Fibroblast of skin of left biceps (primary cell): ENCODE data around the gene ZKSCAN5.
A peak's percentile ranks its signal among the peaks of the same experiment; 100 is the strongest.
"Not testable (repeated sequence)": the region's sequence is repeated elsewhere in the genome, so short reads cannot be mapped to it uniquely, and the experiment has no call there.

Experiments
- DNase-seq, 2 experiments: peaks; one replicate each; pipeline ENCODE4 v3.0.0-alpha.2; 2013; ENCODE audit warnings: low read depth in 2 of 2

The ZKSCAN5 gene

DNA sequence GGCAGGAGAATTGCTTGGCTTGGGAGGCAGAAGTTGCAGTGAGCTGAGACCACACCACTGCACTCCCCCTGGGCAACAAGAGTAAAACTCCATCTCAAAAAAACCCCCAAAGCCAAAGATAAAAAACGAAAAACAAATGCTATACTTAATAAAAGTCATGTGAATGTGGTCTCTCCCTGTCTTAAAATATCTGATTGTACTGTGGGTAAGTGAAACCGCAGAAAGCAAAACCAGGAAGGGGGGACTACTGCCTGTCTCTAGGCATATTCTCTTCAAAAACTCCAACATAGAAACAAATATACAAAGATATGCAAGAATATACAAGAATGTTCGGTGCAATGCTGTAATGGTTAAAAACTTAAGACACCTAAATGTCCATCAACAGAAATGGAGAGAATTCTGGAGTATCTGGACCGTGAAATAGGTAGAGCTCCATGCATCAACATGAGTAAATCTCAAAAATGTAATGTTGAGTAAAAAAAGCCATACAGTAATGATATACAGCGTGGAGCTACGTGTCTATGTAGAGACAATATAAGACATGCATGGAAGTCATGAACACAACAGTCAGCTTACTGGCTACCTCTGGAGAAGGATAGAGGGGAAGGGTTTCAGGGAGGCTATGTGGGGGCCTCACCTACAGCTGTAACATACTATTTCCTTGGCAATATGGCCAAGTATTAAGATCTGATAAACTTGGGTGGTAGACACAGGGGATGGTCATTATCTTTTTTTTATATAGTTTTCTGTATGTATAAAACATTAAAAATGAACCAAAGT lies 6.5 kb upstream of the ZKSCAN5 start:
- DNase-seq = no peak

DNA sequence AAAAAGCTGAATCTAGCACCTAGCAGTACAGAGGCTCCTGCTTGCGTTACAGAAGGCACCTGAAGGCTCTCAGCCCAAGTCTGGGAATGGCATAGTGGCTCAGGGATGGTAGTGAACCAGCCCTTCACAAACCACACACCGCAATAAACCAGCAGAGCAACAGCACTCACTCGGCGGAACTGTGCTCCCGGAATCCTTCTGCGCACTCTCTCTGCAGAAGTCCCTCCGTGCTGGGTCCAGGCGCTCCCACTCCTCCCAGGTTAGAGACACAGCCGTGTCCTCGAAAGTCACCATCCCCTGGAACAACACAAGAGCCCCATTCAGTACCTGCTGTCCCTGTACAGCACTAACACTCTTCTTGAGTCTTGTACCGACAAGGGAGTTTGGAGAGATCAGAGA lies 5.9 kb upstream of the ZKSCAN5 start:
- no peak for DNase-seq

- no peak for DNase-seq
Measured at GRCh38 chr7:99499371-99499720, 5.1 kb upstream of the ZKSCAN5 start.

DNA sequence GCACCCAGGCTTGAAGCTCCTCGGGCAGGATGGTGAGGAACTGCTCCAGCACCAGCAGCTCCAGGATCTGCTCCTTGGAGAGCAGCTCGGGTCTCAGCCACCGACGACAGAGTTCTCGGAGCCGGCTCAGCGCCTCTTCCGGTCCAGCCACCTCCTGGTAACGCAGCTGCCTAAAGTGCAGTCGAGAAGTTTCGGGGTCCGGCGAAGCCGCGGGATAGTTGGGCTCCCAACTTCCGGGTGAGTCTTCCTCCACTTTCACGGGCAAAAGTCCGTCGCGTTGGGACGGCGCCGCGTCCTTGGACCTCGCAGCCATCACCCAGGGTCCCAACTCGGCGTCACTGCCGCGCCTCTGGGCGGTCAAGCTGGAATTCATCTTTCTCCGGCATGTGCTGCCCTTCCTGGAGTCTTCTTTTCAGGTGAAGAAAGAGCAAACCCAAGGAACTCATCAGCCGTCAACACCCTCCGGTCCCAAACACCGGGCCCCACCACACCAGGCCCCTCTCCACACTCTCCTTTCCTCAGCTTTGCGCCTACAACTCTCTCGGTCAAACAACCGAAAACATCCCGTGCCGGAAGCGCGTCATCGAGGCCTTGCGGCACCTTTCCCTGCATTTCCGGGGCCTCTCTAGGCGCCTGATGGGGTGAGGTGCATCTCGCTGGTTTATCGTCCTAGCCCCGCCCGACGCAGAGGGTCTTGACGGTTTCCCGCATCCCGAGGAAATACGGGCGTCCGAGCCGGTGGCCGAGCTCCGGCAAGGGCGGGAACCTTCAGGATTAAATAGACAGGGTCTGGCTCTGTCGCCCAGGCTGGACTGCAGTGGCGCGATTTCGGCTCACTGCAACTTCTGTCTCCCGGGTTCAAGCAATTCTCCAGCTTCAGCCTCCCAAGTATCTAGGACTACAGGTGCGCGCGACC lies 4.5 kb upstream of the ZKSCAN5 start, which contains the start of gene ZNF394:
Gene ZNF394 (minus strand): TSS at position 561 of the 916 bp plus-strand sequence. CDS start 188 bp downstream, at position 373.
- DNase-seq = peak; percentile 71 to 77

GRCh38 chr7:99500637-99501009 lies 3.8 kb upstream of the ZKSCAN5 start:
- DNase-seq = no peak

DNA sequence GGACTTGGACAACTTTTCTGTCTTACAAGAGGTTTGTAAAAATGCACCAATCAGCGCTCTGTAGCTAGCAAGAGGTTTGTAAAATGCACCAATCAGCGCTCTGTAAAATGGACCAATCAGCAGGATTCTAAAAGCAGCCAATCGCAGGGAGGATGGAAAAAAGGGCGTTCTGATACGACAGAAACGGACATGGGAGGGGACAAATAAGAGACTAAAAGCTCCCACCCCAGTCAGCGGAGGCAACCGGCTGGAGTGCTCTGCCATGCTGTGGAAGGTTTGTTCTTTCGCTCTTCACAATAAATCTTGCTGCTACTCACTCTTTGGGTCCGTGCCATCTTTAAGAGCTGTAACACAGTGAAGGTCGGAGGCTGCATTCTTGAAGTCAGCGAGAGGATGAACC lies 3.2 kb upstream of the ZKSCAN5 start:
- not testable (repeated sequence) for DNase-seq

DNA sequence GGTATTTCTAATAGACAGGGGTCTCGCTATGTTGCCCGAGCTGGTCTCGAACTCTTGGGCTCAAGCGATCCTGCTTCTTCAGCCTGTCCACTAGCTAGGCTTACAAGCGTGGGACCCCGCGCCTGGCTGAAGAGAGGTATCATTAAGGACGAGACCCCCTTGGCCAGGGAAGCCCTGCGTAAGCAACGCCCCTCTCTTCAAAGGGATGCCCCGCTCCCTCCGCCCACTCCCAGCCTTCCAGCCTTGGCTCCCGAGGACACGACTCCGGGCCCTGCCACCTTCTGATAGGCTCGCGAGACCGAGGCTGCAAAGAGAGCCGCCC lies 220 bp upstream of the ZKSCAN5 start:
- peak in 1 of 2 experiments; percentile 91 for DNase-seq

GRCh38 chr7:99505324-99505662 lies 831 bp downstream of the ZKSCAN5 start:
- DNase-seq = no peak

DNA sequence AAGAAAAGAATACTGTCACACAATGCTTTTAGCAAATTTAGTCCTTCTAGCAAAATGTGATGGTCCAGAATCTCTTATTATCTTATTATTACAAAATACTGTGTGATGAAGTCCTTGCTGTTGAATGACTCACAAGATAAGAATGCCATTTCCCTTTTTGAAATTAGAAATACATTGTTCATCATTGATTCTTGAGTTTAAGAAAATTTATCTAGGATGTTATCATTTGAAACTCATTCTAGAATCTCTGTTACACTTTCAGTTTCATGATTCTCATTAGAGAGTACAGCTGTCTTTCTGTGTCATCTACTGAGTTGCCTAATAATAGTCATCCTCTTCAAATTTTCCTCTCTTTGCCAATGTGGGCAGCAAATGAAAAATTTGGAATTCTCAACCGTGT lies 9.6 kb downstream of the ZKSCAN5 start:
- no peak for DNase-seq

GRCh38 chr7:99521399-99521798 lies 16.9 kb downstream of the ZKSCAN5 start:
- no peak for DNase-seq

DNA sequence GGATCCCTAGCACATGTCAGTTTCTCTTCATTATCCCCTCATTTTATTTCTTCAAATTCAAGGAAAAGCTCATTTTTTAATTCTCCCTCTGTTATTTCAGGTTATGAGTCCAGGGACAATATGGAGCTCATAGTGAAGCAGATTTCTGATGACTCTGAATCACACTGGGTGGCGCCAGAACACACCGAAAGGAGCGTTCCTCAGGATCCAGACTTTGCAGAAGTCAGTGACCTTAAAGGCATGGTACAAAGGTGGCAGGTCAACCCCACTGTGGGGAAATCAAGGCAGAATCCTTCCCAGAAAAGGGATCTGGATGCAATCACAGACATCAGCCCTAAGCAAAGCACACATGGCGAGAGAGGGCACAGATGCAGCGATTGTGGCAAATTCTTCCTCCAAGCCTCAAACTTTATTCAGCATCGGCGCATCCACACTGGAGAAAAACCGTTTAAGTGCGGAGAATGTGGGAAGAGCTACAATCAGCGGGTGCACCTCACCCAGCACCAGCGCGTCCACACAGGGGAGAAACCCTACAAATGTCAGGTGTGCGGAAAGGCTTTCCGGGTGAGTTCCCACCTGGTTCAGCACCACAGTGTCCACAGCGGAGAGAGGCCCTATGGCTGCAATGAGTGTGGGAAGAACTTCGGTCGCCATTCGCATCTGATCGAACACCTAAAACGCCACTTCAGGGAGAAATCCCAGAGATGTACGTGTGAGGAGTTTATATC lies 21.4 kb downstream of the ZKSCAN5 start:
- no peak for DNase-seq

GRCh38 chr7:99531354-99531765 lies 26.9 kb downstream of the ZKSCAN5 start:
- DNase-seq = no peak

DNA sequence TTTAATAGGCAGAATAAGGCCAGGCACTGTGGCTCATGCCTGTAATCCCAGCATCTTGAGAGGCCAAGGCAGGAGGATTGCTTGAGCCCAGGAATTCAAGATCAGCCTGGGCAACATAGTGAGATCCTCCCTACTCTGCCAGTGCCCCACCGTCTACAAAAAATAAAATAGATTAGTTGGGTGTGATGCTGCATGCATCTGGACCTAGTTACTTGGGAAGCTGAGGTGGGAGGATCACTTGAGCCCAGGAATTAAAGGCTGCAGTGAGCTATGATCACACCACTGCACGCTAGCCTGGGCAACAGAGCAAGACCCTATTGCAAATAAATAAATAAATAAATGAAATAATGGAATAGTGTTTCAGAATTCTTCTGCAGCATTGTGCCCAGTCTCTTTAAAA lies 31.2 kb downstream of the ZKSCAN5 start:
- no peak for DNase-seq

DNA sequence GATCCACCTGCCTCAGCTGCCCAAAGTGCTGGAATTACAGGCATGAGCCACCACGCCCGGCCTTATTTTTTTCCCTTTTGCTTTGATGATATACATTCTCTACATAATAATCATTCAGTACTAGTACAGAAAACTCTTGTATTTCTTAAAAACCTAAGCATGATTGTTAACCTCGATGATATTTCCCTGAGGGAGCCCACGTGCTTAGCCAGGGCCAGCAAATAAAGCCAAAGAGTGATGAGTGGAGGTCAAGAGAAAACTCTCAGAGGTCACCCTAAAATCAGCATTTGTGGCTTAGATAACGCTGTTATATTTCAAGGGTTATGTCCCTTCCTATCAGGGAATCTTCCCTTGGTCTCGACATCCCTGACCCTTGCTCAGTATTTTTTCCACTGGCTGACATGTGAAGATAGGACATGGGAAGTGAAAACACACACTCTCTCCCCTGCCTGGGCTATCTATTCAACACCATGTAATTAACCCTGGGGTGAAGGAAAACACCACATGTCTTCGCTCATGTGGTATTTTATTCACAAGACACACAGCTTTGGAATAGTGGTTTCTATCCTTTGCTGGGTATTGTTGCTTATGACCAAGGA lies 34.9 kb downstream of the ZKSCAN5 start:
- no peak for DNase-seq

DNA sequence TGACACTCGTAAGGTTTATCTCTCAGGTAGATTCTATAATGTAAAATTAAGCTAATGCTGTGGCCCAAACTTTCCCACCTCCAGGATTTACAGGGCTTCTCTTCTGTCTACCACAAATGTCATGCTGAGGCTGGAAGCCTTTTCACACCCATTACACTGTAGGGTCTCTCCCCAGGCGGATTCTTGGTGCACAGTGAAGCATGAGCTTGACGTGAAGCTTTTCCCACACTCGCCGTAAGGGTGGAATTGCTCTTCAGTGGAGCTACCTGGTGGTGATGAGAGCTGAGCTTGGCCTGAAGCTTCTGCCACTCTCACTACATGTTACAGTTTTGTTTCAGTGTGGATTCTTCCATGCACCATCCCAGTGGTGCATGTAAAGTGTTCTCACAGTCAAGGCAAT lies 36.1 kb downstream of the ZKSCAN5 start:
- DNase-seq = no peak

DNA sequence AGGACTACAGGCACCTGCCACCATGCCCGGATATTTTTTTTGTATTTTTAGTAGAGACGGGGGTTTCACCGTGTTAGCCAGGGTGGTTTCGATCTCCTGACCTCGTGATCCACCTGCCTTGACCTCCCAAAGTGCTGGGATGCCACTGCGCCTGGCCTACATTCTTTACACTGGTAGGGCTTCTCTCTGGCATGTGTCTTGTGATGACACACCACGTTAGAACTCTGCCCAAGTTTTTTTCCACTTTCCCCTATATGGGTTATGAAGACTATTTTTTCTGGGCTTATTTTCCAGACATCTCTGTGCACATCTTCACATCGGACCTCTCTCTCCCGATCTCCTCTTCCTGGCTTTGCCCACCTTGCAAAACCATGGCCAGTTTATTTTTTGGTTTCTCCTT lies 36.8 kb downstream of the ZKSCAN5 start:
- no peak for DNase-seq

- DNase-seq = no peak
Measured at GRCh38 chr7:99543081-99543671, 38.7 kb downstream of the ZKSCAN5 start.

GRCh38 chr7:99543916-99544315 lies 39.5 kb downstream of the ZKSCAN5 start:
- no peak for DNase-seq

DNA sequence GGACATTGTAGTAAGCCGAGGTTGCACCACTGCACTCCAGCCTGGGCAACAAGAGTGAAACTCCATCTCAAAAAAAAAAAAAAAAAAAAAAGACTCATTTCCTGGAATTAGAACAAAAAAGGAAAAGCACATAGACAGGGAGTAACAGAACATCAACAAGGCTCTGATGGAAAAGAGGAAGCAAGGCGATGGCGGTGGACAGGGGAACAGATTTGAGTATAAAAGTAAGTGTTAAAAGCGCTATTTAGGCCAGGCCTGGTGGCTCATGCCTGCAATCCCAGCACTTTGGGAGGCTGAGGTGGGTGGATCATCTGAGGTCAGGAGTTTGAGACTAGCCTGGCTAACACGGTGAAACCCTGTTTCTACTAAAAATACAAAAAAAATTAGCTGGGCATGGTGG lies 40.8 kb downstream of the ZKSCAN5 start:
- not testable (repeated sequence) for DNase-seq

- not testable (repeated sequence) for DNase-seq
Measured at GRCh38 chr7:99549545-99549944, 45.1 kb downstream of the ZKSCAN5 start.

GRCh38 chr7:99551334-99551733 lies 46.9 kb downstream of the ZKSCAN5 start:
- DNase-seq = no peak
